ENCODE measurements around the gene PPP1R14C.

PPP1R14C gene

GRCh38 chr6:150208611-150209352 is 65.9 kb downstream of the PPP1R14C start:
- H3K27me3 Mint-ChIP-seq = no peaks in the 10 kb centered on the region
- H3K27ac Mint-ChIP-seq = no peak overlapping the region
- no peaks in the 10 kb centered on the region for H3K36me3 Mint-ChIP-seq
- no peak overlapping the region for H3K4me3 Mint-ChIP-seq
- H3K4me1 Mint-ChIP-seq = no peaks in the 10 kb centered on the region
- H3K9me3 Mint-ChIP-seq = no peaks in the 10 kb centered on the region

- Mint-ChIP-seq H3K4me1 (no peaks in the 10 kb centered on the region), H3K9me3 (no peaks in the 10 kb centered on the region), H3K4me3 (no peak overlapping the region), H3K36me3 (no peaks in the 10 kb centered on the region), H3K27ac (no peak overlapping the region), H3K27me3 (no peaks in the 10 kb centered on the region)
These were observed 66.6 kb downstream of the PPP1R14C start for GRCh38 chr6:150209415-150209814.

- H3K4me1 Mint-ChIP-seq = no peaks in the 10 kb centered on the region
- H3K9me3 Mint-ChIP-seq = no peaks in the 10 kb centered on the region
- H3K27ac Mint-ChIP-seq = no peak overlapping the region
- H3K27me3 Mint-ChIP-seq = peaks cover 3% of the 10 kb centered on the region
- H3K4me3 Mint-ChIP-seq = no peak overlapping the region
- no peaks in the 10 kb centered on the region for H3K36me3 Mint-ChIP-seq
These were observed 69.1 kb downstream of the PPP1R14C start for GRCh38 chr6:150211700-150212511.

- no peaks in the 10 kb centered on the region for H3K4me1 Mint-ChIP-seq
These were observed 69.9 kb downstream of the PPP1R14C start for GRCh38 chr6:150212778-150213177.

GRCh38 chr6:150213301-150213700 is 70.5 kb downstream of the PPP1R14C start:
- Mint-ChIP-seq H3K27ac (no peak overlapping the region), H3K27me3 (peaks cover 3% of the 10 kb centered on the region), H3K4me3 (no peak overlapping the region), H3K36me3 (no peaks in the 10 kb centered on the region), H3K4me1 (no peaks in the 10 kb centered on the region), H3K9me3 (no peaks in the 10 kb centered on the region)

More at GRCh38 chr6:150212778-150213177, 69.9 kb downstream of the PPP1R14C start:
- H3K4me3 Mint-ChIP-seq = no peak overlapping the region
- peaks cover 3% of the 10 kb centered on the region for H3K27me3 Mint-ChIP-seq
- H3K27ac Mint-ChIP-seq = no peak overlapping the region
- H3K36me3 Mint-ChIP-seq = no peaks in the 10 kb centered on the region
- no peaks in the 10 kb centered on the region for H3K9me3 Mint-ChIP-seq

GRCh38 chr6:150214310-150214709 is 71.5 kb downstream of the PPP1R14C start:
- H3K27ac Mint-ChIP-seq = no peak overlapping the region
- no peaks in the 10 kb centered on the region for H3K4me1 Mint-ChIP-seq
- H3K4me3 Mint-ChIP-seq = no peak overlapping the region
- no peaks in the 10 kb centered on the region for H3K36me3 Mint-ChIP-seq
- no peaks in the 10 kb centered on the region for H3K9me3 Mint-ChIP-seq
- peaks cover 3% of the 10 kb centered on the region for H3K27me3 Mint-ChIP-seq

GRCh38 chr6:150220634-150221551 is 78.0 kb downstream of the PPP1R14C start:
- Mint-ChIP-seq H3K4me3 (no peak overlapping the region), H3K27me3 (peaks cover 7% of the 10 kb centered on the region), H3K27ac (no peak overlapping the region), H3K36me3 (no peaks in the 10 kb centered on the region), H3K9me3 (no peaks in the 10 kb centered on the region), H3K4me1 (no peaks in the 10 kb centered on the region)

GRCh38 chr6:150224820-150225219 is 82.0 kb downstream of the PPP1R14C start:
- Mint-ChIP-seq H3K27ac (no peak overlapping the region), H3K27me3 (peaks cover 4% of the 10 kb centered on the region), H3K36me3 (no peaks in the 10 kb centered on the region), H3K4me1 (no peaks in the 10 kb centered on the region), H3K4me3 (no peak overlapping the region), H3K9me3 (no peaks in the 10 kb centered on the region)

- no peak overlapping the region for H3K4me3 Mint-ChIP-seq
- H3K4me1 Mint-ChIP-seq = peaks cover 2% of the 10 kb centered on the region
- H3K36me3 Mint-ChIP-seq = no peaks in the 10 kb centered on the region
- peaks cover 4% of the 10 kb centered on the region for H3K27me3 Mint-ChIP-seq
- no peak overlapping the region for H3K27ac Mint-ChIP-seq
- peaks cover under 1% of the 10 kb centered on the region for H3K9me3 Mint-ChIP-seq
These were observed 84.4 kb downstream of the PPP1R14C start for GRCh38 chr6:150227281-150227680.

- Mint-ChIP-seq H3K36me3 (no peaks in the 10 kb centered on the region), H3K4me3 (no peak overlapping the region), H3K9me3 (peaks cover 8% of the 10 kb centered on the region), H3K4me1 (peaks cover 5% of the 10 kb centered on the region), H3K27me3 (peaks cover 4% of the 10 kb centered on the region), H3K27ac (no peak overlapping the region)
These were observed 85.4 kb downstream of the PPP1R14C start for GRCh38 chr6:150228072-150228733.

- H3K36me3 Mint-ChIP-seq = no peaks in the 10 kb centered on the region
- H3K27ac Mint-ChIP-seq = no peak overlapping the region
- peaks cover 5% of the 10 kb centered on the region for H3K4me1 Mint-ChIP-seq
- peaks cover 8% of the 10 kb centered on the region for H3K9me3 Mint-ChIP-seq
- H3K27me3 Mint-ChIP-seq = peaks cover 2% of the 10 kb centered on the region
- H3K4me3 Mint-ChIP-seq = no peak overlapping the region
These were observed 86.8 kb downstream of the PPP1R14C start for GRCh38 chr6:150229436-150230163.

GRCh38 chr6:150230164-150230561 is 87.3 kb downstream of the PPP1R14C start:
- H3K4me3 Mint-ChIP-seq = no peak overlapping the region
- no peak overlapping the region for H3K27ac Mint-ChIP-seq
- peaks cover 5% of the 10 kb centered on the region for H3K4me1 Mint-ChIP-seq
- peaks cover 2% of the 10 kb centered on the region for H3K27me3 Mint-ChIP-seq
- H3K9me3 Mint-ChIP-seq = peaks cover 8% of the 10 kb centered on the region
- H3K36me3 Mint-ChIP-seq = no peaks in the 10 kb centered on the region

GRCh38 chr6:150230832-150231524 is 88.1 kb downstream of the PPP1R14C start:
- Mint-ChIP-seq H3K27ac (no peak overlapping the region), H3K9me3 (peaks cover 8% of the 10 kb centered on the region), H3K36me3 (no peaks in the 10 kb centered on the region), H3K4me1 (peaks cover 5% of the 10 kb centered on the region), H3K4me3 (no peak overlapping the region), H3K27me3 (peaks cover 2% of the 10 kb centered on the region)

- no peaks in the 10 kb centered on the region for H3K36me3 Mint-ChIP-seq
- H3K9me3 Mint-ChIP-seq = peaks cover 8% of the 10 kb centered on the region
- H3K4me1 Mint-ChIP-seq = peaks cover 5% of the 10 kb centered on the region
- no peak overlapping the region for H3K27ac Mint-ChIP-seq
- no peak overlapping the region for H3K4me3 Mint-ChIP-seq
- H3K27me3 Mint-ChIP-seq = peaks cover 2% of the 10 kb centered on the region
These were observed 88.6 kb downstream of the PPP1R14C start for GRCh38 chr6:150231525-150231850.
